ENCODE data around the gene ALKBH3. TPM values are rescaled to one million over a fixed set of nuclear protein-coding genes. Genes with fewer than 3 reads are reported as not detected.

Gene ALKBH3
- total RNA-seq, 1 experiment from 2014 or later: 78.0 TPM

DNA sequence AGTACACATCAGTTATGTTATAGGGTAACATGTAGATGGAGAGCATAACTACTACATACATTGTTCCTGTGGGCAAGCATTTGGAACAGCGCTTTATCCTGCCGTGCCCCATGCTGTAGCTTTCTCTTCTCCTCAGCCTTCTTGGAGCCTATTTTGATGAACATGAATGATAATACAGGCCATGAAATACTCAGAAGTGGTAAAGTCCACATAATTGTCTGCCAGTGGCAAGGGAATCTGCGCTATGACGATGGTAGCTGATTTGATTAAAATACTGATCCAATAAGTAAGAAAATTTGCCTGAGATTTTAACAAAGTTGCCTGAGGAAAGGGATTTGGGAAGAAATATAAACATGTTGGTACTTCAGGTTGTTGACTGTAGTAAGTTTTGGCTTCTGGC lies 23.3 kb downstream of the ALKBH3 start:
- Histone ChIP-seq H3K27me3 (replicated peaks) (no peaks in the 10 kb centered on the region), H3K27ac (no peak overlapping the region), H3K36me3 (peaks cover 88% of the 10 kb centered on the region), H3K9me3 (replicated peaks) (no peaks in the 10 kb centered on the region), H3K4me3 (no peak overlapping the region), H3K4me1 (replicated peaks) (no peaks in the 10 kb centered on the region)
- no peak for DNase-seq (ENCODE audit: low read depth in 1 of 2, low spot score in 2 of 2)

DNA sequence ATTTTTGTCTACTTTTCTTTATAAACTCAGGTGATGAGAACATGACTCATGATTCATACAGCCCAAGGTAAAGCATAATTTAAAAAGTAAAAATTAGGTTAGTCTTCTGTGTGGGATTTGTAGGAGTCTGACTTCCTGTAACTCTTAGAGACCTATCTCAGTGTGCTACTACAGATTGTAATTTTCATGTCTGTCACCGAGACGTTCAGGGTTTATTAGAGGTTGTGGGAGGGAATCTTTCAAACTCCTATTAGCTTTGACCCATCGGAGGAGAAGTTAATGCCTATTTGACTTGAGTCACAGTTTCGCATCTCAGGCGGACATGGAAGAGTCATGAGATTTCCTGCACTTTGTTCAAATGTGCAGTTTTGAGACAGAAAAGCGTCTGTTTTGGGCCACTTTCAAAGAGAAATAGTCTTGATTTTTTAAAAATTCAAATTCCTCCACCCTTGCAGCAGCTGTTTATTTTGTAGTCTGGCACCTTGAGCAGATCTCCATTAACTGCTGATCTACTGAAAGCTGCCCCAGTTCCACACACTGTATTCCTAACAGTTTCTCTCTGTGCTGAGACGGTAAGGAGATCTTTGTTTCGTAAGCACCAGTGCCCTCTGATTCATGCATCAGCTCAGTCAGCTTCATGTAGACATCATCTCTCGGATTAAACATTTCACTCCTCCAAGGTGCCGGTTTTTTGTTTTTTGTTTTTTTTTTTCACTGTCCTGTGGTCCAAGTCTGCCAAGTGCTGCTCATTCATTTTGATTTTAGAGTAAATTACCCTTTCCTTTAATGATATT lies 24.3 kb downstream of the ALKBH3 start:
- DNase-seq (ENCODE audit: low read depth in 1 of 2, low spot score in 2 of 2): no peak
- H3K27ac ChIP-seq: no peak overlapping the region

DNA sequence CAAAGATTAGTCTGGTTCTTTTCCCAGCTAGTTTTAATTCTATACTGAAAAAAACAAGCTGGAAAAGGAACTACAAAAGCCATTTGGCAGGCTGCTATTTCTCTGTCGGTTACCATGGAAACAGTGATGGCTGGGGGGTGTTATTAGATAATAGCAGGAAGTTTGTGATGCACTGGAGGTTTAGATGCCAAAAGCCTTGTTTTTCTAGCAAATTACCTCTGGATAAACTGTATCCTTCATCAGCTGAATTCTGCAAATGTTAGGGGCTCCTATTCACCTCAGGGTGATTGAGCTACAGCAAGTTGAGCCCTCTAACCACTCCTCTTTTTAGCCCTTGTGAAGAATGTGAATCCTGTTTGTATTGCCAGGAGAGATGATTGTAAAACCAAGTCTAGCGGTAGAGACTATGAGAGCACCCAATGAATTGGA lies 25.2 kb downstream of the ALKBH3 start:
- DNase-seq (ENCODE audit: low read depth in 1 of 2, low spot score in 2 of 2): no peak

More for the DNA sequence above, 24.3 kb downstream of the ALKBH3 start:
- no peaks in the 10 kb centered on the region for H3K9me3 ChIP-seq (replicated peaks)
- no peaks in the 10 kb centered on the region for H3K4me1 ChIP-seq (replicated peaks)
- H3K4me3 ChIP-seq: no peak overlapping the region
- H3K27me3 ChIP-seq (replicated peaks): no peaks in the 10 kb centered on the region
- peaks cover 88% of the 10 kb centered on the region for H3K36me3 ChIP-seq

DNA sequence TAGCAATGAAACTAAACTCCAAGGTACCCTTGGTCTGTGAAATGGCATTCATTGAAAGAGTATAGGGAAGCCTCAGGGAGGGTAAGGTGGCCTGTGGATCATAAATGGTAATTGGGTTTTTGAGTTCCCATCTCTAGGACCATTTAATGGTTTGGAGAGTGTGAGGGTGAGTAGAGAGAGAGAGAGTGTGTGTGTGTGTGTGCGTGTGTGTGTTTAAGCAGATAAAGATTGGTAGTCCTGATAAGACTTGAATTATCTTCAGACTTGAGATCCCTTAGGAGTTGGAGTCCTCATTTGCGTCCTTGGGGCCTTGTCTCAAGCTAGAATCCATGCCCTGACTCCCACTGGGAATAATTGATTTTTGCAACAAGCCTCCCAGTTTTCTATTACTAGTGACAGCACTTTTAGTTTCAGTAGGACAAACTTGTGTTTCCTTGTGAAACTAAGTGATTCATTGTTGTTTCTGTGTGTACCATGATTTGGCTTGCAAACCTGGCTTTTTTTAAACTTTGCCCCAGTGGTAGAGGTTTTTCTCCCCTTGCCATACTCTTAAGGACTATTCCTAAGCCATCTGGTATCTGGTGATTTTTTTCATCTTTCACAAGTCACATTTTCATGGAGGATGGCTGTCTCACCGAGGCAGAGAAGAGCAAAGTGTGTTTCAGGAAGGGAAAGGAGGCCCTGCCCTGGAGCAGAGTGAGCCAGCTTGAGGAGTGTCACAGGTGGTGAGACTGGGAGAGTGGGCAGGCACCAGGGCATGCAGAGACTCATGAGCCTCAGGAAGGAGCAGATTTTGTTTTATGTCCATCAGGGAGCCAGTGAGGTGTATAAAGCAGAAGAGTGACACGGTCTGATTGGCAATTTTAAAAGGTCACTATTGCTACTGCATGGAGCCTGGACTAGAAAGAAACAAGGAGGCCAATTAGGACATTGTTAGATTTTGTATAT lies 26.7 kb downstream of the ALKBH3 start:
- no peaks in the 10 kb centered on the region for H3K4me1 ChIP-seq (replicated peaks)
- no peak for DNase-seq (ENCODE audit: low read depth in 1 of 2, low spot score in 2 of 2)
- H3K27ac ChIP-seq: no peak overlapping the region
- H3K36me3 ChIP-seq: peaks cover 89% of the 10 kb centered on the region
- H3K4me3 ChIP-seq: no peak overlapping the region
- no peaks in the 10 kb centered on the region for H3K27me3 ChIP-seq (replicated peaks)
- no peaks in the 10 kb centered on the region for H3K9me3 ChIP-seq (replicated peaks)

More for the DNA sequence above, 25.2 kb downstream of the ALKBH3 start:
- H3K36me3 ChIP-seq: peaks cover 89% of the 10 kb centered on the region
- H3K4me3 ChIP-seq: no peak overlapping the region
- no peak overlapping the region for H3K27ac ChIP-seq
- H3K27me3 ChIP-seq (replicated peaks): no peaks in the 10 kb centered on the region
- H3K4me1 ChIP-seq (replicated peaks): no peaks in the 10 kb centered on the region
- no peaks in the 10 kb centered on the region for H3K9me3 ChIP-seq (replicated peaks)

DNA sequence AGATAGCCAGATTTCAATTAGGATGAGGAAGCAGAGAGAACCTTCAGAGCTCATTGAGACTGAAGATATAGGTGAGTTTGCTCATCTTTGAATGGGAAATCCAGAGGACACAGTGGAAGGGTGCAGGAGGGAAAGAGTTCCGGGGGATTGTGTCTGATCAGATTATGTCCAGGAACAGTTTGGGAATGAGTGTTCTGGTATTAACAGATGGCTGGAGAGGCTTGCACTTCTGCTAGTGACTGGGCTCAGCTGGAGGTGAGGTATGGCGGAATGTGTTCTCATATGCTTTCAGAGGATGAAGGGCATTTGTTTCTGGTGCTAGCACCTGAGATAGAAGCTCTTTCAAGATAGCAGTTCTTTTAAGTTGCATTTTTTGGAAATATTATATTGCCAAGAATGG lies 27.6 kb downstream of the ALKBH3 start:
- no peaks in the 10 kb centered on the region for H3K4me1 ChIP-seq (replicated peaks)
- no peaks in the 10 kb centered on the region for H3K27me3 ChIP-seq (replicated peaks)
- no peak overlapping the region for H3K4me3 ChIP-seq
- DNase-seq (ENCODE audit: low read depth in 1 of 2, low spot score in 2 of 2): no peak
- H3K9me3 ChIP-seq (replicated peaks): no peaks in the 10 kb centered on the region
- H3K27ac ChIP-seq: no peak overlapping the region
- peaks cover 82% of the 10 kb centered on the region for H3K36me3 ChIP-seq

DNA sequence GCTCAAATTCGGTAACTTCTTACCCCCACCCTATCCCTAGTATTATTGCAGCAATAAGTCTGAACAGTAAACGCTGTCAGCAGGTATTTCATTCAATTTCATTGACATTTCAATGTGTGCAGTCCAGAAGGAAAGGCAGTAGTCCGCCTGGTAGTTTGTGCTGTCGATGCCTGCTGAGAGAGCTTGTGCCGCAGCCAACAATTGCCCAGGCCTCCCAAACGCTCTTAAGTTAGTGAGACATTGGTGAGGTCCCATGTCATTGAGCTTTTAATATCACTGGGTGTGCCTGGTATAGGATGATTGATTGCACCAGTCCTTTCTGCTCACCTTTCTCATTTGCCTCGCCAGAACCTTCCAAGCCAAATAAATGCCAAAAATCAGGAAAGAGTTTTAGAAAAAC lies 28.1 kb downstream of the ALKBH3 start:
- DNase-seq (ENCODE audit: low read depth in 1 of 2, low spot score in 2 of 2): no peak
- peaks cover 82% of the 10 kb centered on the region for H3K36me3 ChIP-seq
- no peak overlapping the region for H3K27ac ChIP-seq
- no peak overlapping the region for H3K4me3 ChIP-seq
- H3K27me3 ChIP-seq (replicated peaks): no peaks in the 10 kb centered on the region
- no peaks in the 10 kb centered on the region for H3K4me1 ChIP-seq (replicated peaks)
- H3K9me3 ChIP-seq (replicated peaks): no peaks in the 10 kb centered on the region

DNA sequence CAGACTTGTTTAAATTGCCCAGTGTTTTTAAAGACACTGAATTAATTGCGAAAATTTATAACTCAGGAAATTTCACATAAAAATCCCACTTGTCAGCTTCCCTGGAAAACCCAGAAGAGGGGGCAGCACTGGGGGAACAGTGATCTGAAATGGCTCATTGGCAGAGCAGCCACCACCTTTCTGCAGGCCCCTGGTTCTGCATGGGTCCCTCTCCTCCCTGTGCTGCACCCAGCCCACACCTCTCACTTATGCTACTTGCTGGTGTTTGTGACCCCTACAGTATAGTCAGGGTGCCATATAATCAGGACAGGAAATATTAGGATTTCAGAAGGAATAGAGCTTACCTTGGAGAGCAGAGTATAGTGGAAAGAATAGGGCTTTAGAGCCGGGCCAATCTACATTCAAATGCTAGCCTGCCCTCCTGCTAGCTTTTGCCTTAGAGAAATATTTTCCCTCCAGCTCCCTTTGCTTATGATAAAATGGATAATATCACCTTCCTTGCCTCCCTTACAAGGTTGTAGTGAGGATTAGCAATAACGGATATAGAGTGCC lies 33.3 kb downstream of the ALKBH3 start:
- no peaks in the 10 kb centered on the region for H3K4me1 ChIP-seq (replicated peaks)
- DNase-seq (ENCODE audit: low read depth in 1 of 2, low spot score in 2 of 2): no peak
- H3K27me3 ChIP-seq (replicated peaks): no peaks in the 10 kb centered on the region
- H3K27ac ChIP-seq: no peak overlapping the region
- H3K9me3 ChIP-seq (replicated peaks): no peaks in the 10 kb centered on the region
- H3K4me3 ChIP-seq: no peak overlapping the region
- peaks cover 70% of the 10 kb centered on the region for H3K36me3 ChIP-seq

DNA sequence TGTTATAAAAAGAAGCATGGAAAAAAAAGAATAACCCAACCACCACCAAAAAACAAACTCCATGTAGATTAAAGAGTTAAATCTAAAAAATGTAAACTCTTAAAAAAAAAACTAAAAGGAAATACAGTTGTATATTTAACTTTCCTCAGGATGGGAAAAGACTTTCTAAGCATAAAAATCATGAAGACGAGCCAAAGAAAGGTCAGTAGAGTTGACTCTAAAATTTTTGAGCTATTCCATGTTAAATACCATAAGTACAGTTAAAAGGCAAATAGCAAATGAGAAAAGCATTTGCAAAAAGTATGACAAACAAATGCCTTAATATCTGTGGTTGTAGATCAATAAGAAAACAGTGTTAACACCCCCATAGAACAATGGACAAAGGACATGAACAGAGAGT lies 33.8 kb downstream of the ALKBH3 start:
- Histone ChIP-seq H3K27ac (no peak overlapping the region), H3K4me1 (replicated peaks) (peaks cover 1% of the 10 kb centered on the region), H3K4me3 (no peak overlapping the region), H3K27me3 (replicated peaks) (no peaks in the 10 kb centered on the region), H3K9me3 (replicated peaks) (no peaks in the 10 kb centered on the region), H3K36me3 (peaks cover 70% of the 10 kb centered on the region)
- no peak for DNase-seq (ENCODE audit: low read depth in 1 of 2, low spot score in 2 of 2)

DNA sequence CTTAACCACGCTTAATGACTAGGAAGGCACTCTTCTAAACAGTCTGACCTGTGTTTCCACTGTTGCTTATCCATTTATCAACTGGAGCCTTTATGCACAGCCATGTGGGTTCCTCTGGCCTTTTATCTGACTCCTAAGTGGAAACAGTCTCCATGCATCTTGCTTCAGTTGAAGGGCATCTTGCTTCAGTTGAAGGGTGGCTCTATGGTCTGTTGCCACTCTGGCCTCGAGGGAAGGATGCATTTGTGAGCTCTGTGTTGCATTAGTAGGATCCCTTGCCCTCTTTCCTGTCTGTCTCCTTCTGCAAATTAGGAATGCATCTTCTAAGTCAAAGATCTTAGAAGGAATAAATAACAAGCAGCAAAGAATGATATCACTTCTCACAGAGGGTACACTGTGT lies 36.0 kb downstream of the ALKBH3 start:
- no peak overlapping the region for H3K4me3 ChIP-seq
- H3K4me1 ChIP-seq (replicated peaks): peaks cover 23% of the 10 kb centered on the region
- no peaks in the 10 kb centered on the region for H3K9me3 ChIP-seq (replicated peaks)
- peaks cover 59% of the 10 kb centered on the region for H3K36me3 ChIP-seq
- no peak for DNase-seq (ENCODE audit: low read depth in 1 of 2, low spot score in 2 of 2)
- H3K27me3 ChIP-seq (replicated peaks): no peaks in the 10 kb centered on the region
- H3K27ac ChIP-seq: no peak overlapping the region

DNA sequence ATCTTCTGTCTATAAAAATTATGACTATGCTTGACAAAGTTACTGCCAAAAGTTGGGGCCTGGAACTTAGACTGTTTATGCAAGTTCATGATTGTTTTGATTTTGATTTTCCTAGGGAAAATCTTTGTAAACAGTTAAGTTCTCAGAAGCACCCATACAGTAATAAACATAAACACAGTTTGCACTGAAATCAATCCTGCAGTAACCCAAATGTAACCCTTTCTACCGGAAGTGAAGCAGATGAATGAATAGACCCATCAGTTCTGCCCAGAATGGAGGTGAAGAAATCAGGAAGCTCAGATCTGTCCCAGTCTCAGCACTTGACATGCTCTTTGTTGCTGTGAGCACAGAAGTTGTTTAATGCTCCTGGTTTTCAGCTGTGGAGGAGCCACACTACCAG lies 37.2 kb downstream of the ALKBH3 start:
- no peak for DNase-seq (ENCODE audit: low read depth in 1 of 2, low spot score in 2 of 2)
- Histone ChIP-seq H3K9me3 (replicated peaks) (no peaks in the 10 kb centered on the region), H3K27ac (no peak overlapping the region), H3K4me1 (replicated peaks) (peaks cover 35% of the 10 kb centered on the region), H3K4me3 (no peak overlapping the region), H3K36me3 (peaks cover 53% of the 10 kb centered on the region), H3K27me3 (replicated peaks) (no peaks in the 10 kb centered on the region)

DNA sequence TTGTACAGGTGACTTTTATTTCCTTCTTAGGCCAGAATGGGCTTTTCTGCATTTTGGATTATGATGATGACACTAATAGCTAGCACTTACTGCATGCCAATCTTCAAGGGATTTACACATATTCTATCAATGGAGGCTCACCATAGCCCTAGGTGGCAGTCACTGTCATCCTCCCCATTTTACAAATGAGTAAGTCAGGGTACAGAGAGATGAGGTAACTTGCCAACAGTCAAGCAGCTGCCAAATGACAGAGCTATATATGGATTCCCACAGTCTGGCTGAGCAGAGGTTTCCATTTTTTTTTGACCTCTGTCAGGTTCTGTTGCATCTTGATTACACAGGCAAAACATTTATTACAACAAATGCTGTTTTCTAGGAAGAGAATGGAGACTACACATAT lies 38.0 kb downstream of the ALKBH3 start:
- DNase-seq (ENCODE audit: low read depth in 1 of 2, low spot score in 2 of 2): no peak
- Histone ChIP-seq H3K36me3 (peaks cover 46% of the 10 kb centered on the region), H3K4me1 (replicated peaks) (peaks cover 43% of the 10 kb centered on the region), H3K4me3 (no peak overlapping the region), H3K27me3 (replicated peaks) (no peaks in the 10 kb centered on the region), H3K27ac (no peak overlapping the region), H3K9me3 (replicated peaks) (no peaks in the 10 kb centered on the region)

DNA sequence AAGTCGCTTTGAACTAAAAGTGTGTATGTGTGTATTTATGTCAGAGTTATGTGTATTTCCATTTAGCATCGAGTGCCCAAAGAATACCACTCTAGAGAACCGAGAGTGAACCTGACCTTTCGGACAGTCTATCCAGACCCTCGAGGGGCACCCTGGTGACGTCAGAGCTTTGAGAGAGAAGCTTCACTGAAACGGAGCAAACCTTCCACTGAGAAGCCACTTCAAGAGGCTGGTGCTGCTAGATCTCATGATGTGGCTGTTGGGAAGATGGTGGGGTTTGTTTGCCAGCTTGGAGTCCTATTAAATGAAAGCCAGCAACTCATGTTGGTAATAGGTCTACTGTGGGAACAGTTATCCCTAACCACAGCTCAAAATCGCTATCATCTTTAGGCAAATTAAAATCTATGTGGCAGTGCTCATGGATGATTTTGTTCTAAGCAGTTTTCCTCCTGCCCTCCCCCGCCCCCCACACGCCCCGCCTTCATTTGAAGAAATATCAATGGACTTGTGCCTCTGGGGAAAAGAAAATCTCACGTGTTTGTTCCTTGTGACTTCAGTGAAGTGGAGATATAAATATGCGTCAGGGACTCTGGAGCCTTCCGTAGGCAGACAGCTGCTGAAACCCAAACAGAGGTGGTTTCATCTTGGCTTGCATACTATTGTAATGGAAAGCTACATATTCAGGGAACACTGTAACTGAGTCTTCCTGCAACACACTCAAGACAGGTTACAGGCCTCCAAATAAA lies 39.4 kb downstream of the ALKBH3 start:
- Histone ChIP-seq H3K27me3 (replicated peaks) (no peaks in the 10 kb centered on the region), H3K27ac (peak overlapping the region; percentile 53), H3K9me3 (replicated peaks) (no peaks in the 10 kb centered on the region), H3K36me3 (peaks cover 38% of the 10 kb centered on the region), H3K4me1 (replicated peaks) (peaks cover 57% of the 10 kb centered on the region), H3K4me3 (no peak overlapping the region)
- no peak for DNase-seq (ENCODE audit: low read depth in 1 of 2, low spot score in 2 of 2)

DNA sequence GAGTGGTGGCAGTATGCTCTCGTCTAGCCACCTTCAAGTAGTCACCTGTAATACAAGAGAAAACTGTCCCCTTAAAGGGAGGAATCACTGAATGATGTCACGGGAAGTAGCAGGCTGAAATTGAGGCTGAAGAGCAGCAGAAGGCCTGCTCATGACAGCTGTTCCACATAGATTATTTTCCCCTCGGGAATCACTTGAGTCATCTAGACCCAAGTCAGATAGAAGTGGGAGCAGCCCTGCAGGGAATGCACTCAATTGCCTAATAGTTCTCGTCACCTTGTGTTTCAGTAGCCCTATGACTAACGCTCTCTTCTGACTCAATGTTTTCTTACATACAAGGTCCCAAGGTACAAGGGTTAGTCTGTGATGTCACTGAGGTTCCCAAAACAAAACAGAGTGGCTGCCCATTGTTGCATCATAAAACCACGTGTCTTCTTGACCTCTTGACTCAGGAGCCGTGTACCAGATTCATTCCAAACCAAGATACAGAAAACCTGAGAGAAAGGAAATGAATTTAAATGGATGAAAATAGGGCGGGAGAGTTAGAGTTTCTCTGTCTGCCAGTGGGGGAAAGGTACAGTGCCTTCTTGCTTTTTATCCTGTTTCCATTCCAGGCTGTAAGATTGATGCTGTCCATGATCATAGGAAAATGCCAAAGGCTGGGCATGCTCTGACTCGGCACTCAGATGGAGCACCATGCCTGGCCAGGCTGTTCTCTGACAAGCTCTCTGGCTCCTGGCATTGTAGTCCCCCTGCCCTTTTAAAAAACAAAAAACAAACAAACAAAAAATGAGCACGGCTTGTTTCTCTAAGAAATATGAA lies 40.2 kb downstream of the ALKBH3 start:
- DNase-seq (ENCODE audit: low read depth in 1 of 2, low spot score in 2 of 2): peak; percentile 92 to 94
- Histone ChIP-seq H3K4me1 (replicated peaks) (peaks cover 64% of the 10 kb centered on the region), H3K27me3 (replicated peaks) (no peaks in the 10 kb centered on the region)

More for the DNA sequence above, 40.2 kb downstream of the ALKBH3 start:
- Histone ChIP-seq H3K36me3 (peaks cover 34% of the 10 kb centered on the region), H3K4me3 (no peak overlapping the region), H3K27ac (peak overlapping the region; percentile 53), H3K9me3 (replicated peaks) (no peaks in the 10 kb centered on the region)

Measured in SJSA1 (cell line).